Measurements from ENCODE around the gene GAL3ST2.
"Not testable (repeated sequence)": the region's sequence is repeated elsewhere in the genome, so short reads cannot be mapped to it uniquely, and the experiment has no call there.

Gene GAL3ST2

DNA sequence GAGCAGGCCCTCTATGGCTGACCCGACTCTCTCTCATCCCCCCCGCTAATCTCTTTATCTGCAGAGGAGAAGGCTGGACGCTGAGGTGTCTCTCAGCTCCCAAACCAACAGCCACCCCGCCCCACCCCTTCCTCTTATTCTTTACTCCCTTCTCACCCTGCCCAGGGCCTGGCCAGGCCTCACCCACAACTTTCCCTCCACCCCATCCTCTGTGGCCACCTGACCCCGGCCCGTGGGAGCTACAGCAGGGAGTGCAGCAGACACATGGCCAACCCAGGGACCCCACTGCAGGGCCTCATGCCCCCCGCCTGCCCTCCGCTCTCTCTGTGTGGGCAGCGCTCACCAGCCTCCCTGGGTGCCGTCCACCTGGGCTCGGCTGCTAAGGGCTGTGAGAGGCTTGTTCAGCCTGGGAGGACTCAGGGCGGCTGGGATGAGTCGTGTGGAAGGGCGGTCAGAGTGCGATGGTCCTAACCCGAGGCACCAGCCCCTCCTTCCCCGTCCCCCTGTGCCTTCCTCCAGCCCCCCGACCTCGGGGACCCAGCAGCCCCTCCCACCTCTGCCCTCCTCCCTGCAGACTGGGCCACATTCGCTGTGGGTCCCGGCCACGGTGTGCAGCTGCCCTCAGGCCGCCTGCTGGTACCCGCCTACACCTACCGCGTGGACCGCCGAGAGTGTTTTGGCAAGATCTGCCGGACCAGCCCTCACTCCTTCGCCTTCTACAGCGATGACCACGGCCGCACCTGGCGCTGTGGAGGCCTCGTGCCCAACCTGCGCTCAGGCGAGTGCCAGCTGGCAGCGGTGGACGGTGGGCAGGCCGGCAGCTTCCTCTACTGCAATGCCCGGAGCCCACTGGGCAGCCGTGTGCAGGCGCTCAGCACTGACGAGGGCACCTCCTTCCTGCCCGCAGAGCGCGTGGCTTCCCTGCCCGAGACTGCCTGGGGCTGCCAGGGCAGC, 39.1 kb downstream of the GAL3ST2 start:
- no peak for DNase-seq (ENCODE audit: low read depth)
- no peak overlapping the region for H3K4me3 ChIP-seq (ENCODE audit: low read depth, low read length)
- TF ChIP-seq, protein P1, sequence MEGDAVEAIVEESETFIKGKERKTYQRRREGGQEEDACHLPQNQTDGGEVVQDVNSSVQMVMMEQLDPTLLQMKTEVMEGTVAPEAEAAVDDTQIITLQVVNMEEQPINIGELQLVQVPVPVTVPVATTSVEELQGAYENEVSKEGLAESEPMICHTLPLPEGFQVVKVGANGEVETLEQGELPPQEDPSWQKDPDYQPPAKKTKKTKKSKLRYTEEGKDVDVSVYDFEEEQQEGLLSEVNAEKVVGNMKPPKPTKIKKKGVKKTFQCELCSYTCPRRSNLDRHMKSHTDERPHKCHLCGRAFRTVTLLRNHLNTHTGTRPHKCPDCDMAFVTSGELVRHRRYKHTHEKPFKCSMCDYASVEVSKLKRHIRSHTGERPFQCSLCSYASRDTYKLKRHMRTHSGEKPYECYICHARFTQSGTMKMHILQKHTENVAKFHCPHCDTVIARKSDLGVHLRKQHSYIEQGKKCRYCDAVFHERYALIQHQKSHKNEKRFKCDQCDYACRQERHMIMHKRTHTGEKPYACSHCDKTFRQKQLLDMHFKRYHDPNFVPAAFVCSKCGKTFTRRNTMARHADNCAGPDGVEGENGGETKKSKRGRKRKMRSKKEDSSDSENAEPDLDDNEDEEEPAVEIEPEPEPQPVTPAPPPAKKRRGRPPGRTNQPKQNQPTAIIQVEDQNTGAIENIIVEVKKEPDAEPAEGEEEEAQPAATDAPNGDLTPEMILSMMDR (conservative IDR thresholded peaks at IDR 0.05; ENCODE audit: low read depth, low read length) = no peak

DNA sequence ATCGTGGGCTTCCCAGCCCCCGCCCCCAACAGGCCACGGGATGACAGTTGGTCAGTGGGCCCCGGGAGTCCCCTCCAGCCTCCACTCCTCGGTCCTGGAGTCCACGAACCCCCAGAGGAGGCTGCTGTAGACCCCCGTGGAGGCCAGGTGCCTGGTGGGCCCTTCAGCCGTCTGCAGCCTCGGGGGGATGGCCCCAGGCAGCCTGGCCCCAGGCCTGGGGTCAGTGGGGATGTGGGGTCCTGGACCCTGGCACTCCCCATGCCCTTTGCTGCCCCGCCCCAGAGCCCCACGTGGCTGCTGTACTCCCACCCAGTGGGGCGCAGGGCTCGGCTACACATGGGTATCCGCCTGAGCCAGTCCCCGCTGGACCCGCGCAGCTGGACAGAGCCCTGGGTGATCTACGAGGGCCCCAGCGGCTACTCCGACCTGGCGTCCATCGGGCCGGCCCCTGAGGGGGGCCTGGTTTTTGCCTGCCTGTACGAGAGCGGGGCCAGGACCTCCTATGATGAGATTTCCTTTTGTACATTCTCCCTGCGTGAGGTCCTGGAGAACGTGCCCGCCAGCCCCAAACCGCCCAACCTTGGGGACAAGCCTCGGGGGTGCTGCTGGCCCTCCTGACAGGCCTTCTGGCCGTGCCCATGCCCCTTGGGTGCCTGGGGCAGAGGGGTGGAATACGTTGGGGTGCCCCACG, 40.0 kb downstream of the GAL3ST2 start:
- DNase-seq (ENCODE audit: low read depth) = no peak
- H3K4me3 ChIP-seq (ENCODE audit: low read depth, low read length) = no peak overlapping the region
- TF ChIP-seq, protein P1 (conservative IDR thresholded peaks at IDR 0.05; ENCODE audit: low read depth, low read length) = no peak

DNA sequence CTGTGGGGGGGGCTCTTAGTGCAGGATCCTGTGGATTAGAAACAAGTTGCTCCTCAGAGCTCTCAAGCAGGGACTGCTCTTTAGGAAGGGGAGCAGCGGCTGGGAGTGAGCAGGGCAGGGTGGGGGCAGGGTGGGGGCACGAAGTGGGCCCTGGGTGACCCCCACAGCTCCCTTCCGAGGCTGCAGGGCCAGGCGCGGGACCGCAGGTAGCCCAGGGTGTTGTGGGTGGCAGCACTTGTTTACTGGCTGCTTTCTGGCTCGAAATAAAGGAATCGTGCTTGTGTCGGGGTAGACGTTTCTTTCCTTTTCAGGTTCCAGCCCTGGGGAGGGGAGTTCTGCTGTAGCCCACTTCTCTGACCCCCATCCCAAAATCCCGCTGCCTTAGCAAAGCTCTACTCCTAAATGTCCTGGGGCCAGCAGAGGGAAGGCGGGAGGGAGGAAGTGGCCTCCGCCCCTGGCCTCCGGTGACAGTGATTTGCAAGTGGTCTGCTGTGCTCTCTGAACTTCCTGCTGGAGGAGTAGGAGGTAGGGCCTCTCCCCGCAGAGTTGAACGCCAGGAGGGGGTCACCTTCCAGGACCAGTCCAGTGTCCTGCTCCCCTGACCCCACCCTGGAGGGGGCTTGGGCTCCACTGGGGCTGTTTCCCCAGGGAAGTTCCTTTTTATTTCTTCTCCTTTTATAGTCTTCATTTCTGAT, 40.7 kb downstream of the GAL3ST2 start:
- TF ChIP-seq, protein P1 (conservative IDR thresholded peaks at IDR 0.05; ENCODE audit: low read depth, low read length) = no peak
- H3K4me3 ChIP-seq (ENCODE audit: low read depth, low read length) = no peak overlapping the region
- no peak for DNase-seq (ENCODE audit: low read depth)

DNA sequence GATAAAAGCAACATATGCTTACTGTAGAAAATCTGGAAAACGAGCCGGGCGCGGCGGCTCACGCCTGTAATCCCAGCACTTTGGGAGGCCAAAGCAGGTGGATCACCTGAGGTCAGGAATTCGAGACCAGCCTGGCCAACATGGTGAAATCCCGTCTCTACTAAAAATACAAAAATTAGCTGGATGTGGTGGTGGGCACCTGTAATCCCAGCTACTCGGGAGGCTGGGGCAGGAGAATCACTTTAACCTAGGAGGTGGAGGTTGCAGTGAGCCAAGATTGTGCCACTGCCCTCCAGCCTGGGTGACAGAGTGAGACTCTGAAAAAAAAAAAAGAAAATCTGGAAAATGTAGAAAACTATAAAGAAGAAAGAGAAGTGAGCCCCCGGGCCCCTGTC, 41.2 kb downstream of the GAL3ST2 start:
- not testable (repeated sequence) for DNase-seq (ENCODE audit: low read depth); H3K4me3 ChIP-seq (ENCODE audit: low read depth, low read length)

DNA sequence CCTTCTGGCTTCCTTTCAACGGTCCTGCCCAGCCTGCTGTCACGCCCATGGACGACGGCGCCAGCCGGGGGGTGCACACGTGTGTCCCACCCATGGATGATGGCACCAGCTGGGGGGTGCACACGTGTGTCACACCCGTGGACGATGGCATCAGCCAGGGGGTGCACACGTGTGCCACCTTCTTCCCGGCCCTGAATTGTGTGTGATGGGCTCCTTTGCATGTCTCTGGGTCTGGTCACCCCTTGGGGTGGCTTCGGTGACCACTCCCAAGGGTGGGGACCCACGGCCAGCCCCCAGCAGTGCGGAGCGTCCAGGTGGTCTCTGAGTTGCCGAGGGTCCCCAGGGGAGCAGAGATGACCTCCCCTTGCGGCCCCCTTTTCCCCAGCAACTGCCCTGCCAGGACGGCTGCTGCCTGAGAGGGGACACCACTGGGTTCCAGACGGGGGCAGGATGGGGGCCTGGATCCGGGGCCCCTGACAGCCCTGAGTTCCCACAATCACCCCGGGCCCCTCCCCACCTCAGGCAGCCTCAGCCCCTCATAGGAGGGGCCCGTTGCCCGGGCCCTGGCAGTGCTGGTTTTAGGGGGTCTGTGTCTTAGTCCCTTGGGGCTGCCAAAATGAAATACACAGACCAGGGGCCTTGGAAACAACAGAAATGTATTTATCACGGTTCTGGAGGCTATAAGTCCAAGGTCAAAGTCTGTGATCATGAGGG, 41.8 kb downstream of the GAL3ST2 start:
- no peak for DNase-seq (ENCODE audit: low read depth)
- TF ChIP-seq, protein P1 (conservative IDR thresholded peaks at IDR 0.05; ENCODE audit: low read depth, low read length) = no peak
- no peak overlapping the region for H3K4me3 ChIP-seq (ENCODE audit: low read depth, low read length)

DNA sequence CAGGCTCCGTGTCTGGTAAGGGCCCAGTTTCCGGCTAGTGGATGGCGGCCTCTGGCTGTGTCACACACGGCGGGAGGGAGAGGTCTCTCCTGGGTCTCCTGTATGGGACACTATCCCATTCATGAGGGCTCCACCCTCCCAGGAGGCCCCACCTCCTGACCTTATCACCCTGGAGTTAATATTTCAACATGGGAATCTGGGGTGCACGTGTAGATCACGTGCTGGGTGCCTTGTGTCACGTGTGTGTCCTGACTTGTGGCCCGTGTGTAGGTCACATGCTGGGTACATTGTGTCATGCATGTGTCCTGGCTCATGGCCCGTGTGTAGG, 42.3 kb downstream of the GAL3ST2 start:
- DNase-seq (ENCODE audit: low read depth) = no peak
- TF ChIP-seq, protein P1 (conservative IDR thresholded peaks at IDR 0.05; ENCODE audit: low read depth, low read length) = no peak
- no peak overlapping the region for H3K4me3 ChIP-seq (ENCODE audit: low read depth, low read length)

DNA sequence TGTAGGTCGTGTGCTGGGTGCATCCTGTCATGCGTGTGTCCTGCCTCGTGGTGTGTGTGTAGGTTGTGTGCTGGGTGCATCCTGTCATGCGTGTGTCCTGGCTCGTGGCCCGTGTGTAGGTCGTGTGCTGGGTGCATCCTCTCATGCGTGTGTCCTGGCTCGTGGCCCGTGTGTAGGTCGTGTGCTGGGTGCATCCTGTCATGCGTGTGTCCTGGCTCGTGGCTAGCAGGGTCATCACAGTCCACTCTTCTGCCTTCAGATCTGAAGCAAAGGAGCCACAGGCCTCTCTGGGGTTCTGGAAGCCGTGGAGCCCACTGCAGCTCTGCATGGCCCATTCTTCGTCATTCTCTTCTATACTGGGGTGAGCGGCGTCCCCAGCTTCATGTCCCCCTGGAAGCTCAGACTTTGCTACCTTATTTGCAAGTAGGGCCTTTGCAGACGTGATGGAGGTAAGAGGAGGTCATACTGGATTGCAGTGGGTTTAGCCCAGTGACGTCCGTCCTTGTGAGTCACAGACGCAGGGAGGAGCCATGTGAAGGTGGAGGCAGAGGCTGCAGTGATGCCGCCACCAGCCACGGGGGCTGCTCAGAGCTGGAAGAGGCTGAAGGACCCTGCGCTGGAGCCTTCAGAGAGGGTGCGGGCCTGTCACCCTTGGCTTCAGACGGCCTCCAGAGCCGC, 43.5 kb downstream of the GAL3ST2 start:
- H3K4me3 ChIP-seq (ENCODE audit: low read depth, low read length); DNase-seq (ENCODE audit: low read depth): not testable (repeated sequence)

Data from choroid plexus epithelial cell (primary cell).